ENCODE results near the gene CTNND2.

The CTNND2 gene

DNA sequence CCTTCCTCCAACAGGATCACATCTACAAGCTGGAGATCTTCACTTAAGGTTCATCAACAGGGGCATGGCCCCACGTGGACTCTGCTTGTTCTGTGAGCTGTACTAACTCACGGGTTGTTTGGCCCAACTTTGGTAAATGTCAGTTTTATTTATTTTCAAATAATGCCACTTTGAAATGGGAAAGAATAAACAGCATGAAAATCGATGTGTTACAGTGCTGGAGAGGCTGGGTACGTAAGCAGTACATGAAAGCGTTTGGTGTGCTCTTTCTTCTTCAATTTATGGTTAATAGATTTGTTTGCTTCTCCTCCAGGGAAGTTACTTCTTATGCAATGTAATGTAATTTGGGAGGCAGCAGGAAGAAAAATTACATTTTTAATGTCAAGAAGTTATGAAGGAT lies 753.3 kb downstream of the CTNND2 start:
- ChIA-PET POLR2A (no interaction called here), CTCF (no interaction called here)
- TF ChIP-seq BHLHE40 (IDR thresholded peaks at IDR 0.05; ENCODE audit: borderline replicate concordance) = no peak
- TF ChIP-seq FOXK2 (IDR thresholded peaks at IDR 0.05) = no peak
- no peak for TF ChIP-seq TARDBP (IDR thresholded peaks at IDR 0.05)
- no peak for TF ChIP-seq CTBP1 (IDR thresholded peaks at IDR 0.05; ENCODE audit: borderline replicate concordance)
- TF ChIP-seq HDGF (IDR thresholded peaks at IDR 0.05; ENCODE audit: borderline replicate concordance) = no peak
- TF ChIP-seq ELF4 (IDR thresholded peaks at IDR 0.05) = no peak
- DNase-seq (ENCODE audit: extremely low spot score) = no peak

DNA sequence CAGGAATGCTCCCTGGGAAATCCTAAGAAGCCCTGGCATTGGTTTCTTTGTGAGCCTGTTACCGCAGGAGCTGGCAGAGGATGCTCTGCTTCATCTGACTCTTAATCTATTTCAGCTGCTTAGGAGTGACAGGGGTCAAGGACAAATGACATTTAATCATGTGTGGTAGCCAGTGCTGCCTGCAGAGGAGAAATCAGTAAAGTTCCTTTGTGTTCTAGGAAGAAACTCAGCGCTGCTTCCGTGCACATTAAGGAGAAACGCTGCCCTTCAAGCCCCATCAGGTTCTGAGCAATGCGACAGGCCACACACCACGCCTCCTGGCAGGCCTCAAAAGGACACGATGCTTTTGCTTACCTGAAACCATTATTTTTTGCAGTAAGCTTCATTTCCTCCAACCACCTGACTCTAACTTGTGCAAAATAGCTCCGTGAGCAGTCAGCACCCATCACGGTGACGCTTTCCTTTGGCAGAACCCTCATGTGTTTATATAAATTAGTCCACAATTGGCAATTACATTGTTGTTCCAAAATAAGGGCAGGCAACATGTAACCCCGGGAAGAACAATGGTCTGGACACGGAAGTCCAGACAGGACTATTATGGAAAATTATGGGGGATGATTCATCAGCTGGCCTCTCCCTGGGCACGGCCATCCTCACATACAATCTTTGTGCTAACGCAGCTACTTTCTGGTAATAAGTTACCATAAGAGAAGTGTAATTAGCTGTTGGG lies 755.3 kb downstream of the CTNND2 start:
- DNase-seq (ENCODE audit: extremely low spot score) = no peak
- no peak for TF ChIP-seq FOXM1 (IDR thresholded peaks at IDR 0.05; ENCODE audit: borderline replicate concordance)
- no peak for TF ChIP-seq CTBP1 (IDR thresholded peaks at IDR 0.05; ENCODE audit: borderline replicate concordance)
- TF ChIP-seq, protein P1, sequence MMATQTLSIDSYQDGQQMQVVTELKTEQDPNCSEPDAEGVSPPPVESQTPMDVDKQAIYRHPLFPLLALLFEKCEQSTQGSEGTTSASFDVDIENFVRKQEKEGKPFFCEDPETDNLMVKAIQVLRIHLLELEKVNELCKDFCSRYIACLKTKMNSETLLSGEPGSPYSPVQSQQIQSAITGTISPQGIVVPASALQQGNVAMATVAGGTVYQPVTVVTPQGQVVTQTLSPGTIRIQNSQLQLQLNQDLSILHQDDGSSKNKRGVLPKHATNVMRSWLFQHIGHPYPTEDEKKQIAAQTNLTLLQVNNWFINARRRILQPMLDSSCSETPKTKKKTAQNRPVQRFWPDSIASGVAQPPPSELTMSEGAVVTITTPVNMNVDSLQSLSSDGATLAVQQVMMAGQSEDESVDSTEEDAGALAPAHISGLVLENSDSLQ (IDR thresholded peaks at IDR 0.05) = no peak
- ChIA-PET CTCF (no interaction called here), POLR2A (no interaction called here)

DNA sequence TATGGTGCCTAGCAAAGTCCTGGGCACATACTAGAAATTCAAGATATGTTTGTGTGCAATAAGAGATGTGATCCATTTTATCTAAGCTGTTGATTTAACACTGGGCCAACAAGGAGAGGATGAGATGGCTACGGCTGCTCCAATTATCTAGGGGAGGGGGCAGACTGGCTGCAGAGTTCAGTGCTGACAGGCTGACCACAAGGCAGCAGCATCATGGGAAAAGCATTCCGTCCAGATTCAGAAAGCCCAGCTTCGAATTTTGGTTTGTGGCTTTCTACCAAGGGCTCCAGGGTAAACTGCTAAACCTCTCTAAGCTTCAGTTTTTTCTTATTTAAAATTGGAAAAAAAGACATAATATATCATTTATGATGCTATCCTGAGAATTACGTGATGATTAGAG lies 758.1 kb downstream of the CTNND2 start:
- TF ChIP-seq SUZ12 (IDR thresholded peaks at IDR 0.05) (no peak), LEF1 (IDR thresholded peaks at IDR 0.05; ENCODE audit: borderline replicate concordance) (no peak), NFRKB (IDR thresholded peaks at IDR 0.05) (no peak), ELF4 (IDR thresholded peaks at IDR 0.05) (no peak), ZNF384 (IDR thresholded peaks at IDR 0.05) (no peak)
- CTCF ChIA-PET = no interaction called here
- POLR2A ChIA-PET = no interaction called here
- DNase-seq (ENCODE audit: extremely low spot score) = no peak

DNA sequence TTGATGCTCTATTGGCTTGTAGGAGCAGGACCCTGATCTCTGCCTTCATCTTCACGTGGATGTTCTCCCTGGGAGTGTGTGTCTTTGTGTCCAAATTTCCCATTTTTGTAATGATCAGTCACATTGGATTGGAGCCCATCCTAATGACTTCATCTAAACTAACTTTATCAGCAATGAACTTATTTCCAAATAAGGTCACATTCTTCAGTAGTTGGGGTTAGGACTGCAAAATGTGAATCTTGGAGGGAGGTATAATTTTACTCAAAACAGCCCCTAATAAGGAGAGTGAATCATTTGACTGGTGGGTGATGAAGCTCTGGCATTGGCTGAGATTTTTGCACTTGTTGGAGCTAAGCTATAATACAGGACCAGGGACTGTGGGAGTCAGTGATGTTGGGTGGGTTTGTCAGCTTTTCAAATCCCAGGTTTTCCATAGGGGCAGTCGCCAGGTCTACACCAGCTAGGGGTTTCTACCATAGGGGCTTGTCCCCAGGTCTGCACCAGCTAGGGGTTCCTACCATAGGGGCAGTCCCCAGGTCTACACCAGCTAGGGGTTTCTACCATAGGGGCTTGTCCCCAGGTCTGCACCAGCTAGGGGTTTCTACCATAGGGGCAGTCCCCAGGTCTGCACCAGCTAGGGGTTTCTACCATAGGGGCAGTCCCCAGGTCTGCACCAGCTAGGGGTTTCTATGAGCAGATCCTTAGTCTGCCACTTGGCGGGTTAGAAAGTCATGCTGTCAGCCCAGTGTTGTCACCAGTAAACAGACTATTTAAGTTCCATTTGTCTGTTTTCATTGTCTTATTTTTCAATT lies 760.6 kb downstream of the CTNND2 start:
- no peak for TF ChIP-seq LEF1 (IDR thresholded peaks at IDR 0.05; ENCODE audit: borderline replicate concordance)
- TF ChIP-seq HDGF (IDR thresholded peaks at IDR 0.05; ENCODE audit: borderline replicate concordance) = no peak
- TF ChIP-seq SUZ12 (IDR thresholded peaks at IDR 0.05) = no peak
- ChIA-PET POLR2A (no interaction called here), CTCF (no interaction called here)
- DNase-seq (ENCODE audit: extremely low spot score) = no peak

DNA sequence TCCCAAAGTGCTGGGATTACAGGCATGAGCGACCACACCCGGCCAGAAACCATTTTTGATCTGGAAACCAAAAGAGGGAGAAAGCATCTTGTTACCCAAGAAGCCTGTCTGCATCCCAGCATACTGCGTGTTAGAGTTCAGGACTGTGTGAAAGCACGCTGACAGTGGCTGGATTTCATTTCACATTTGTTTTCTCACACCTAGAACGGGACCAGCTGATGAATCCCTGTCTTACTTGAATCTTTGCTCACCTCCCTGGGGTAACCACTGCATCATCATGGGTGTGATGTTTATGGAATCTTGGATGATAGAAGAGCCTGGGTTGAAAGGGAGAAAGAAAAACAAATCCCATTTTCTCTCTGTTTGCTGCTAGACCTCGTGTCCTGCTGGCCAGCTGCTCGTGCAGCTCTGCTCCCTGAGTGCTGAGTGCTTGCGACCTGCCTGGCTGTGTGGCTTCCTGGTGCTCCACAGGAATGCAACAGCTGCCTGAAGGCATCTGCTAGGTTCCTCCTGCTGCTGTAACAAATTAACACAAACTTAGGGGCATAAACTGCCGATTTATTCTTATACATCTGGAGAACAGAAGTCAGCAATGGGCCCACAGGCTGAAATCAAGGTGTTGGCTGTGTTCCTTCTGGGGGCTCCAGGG lies 764.9 kb downstream of the CTNND2 start:
- TF ChIP-seq FOXM1 (IDR thresholded peaks at IDR 0.05; ENCODE audit: borderline replicate concordance) = no peak
- TF ChIP-seq, protein P1 (IDR thresholded peaks at IDR 0.05) = no peak
- no peak for TF ChIP-seq FOXK2 (IDR thresholded peaks at IDR 0.05)
- TF ChIP-seq LEF1 (IDR thresholded peaks at IDR 0.05; ENCODE audit: borderline replicate concordance) = no peak
- no peak for TF ChIP-seq ZNF384 (IDR thresholded peaks at IDR 0.05)
- TF ChIP-seq ARNT (IDR thresholded peaks at IDR 0.05) = no peak
- TF ChIP-seq HDGF (IDR thresholded peaks at IDR 0.05; ENCODE audit: borderline replicate concordance) = no peak
- TF ChIP-seq BHLHE40 (IDR thresholded peaks at IDR 0.05; ENCODE audit: borderline replicate concordance) = no peak
- ChIA-PET CTCF (no interaction called here), POLR2A (interaction anchor here (0.6 kb wide), 2 partner anchors 14 to 16 kb away, joined by 3 read pairs; no protein-coding TSS in a partner anchor)
- DNase-seq (ENCODE audit: extremely low spot score) = no peak

DNA sequence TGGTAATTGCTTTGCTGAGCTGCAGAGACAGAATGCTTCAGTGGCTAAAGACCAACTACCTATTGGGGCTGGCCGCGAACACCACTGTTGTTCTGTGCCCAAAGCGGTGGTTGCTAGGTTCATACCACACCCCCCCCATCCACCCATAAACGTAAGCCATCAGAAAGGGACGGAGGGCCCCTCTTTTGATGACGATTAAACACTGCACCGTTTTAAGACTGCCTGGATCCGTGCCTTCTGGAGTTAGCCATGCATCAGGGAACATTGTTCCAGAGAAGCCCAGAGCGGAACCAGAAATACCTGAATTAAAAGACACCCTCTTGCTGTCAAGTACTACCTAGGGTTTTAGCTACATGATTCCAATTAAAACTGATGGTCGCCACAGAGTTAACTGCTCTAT lies 774.1 kb downstream of the CTNND2 start:
- TF ChIP-seq ARNT (IDR thresholded peaks at IDR 0.05) = no peak
- TF ChIP-seq, protein P1 (IDR thresholded peaks at IDR 0.05) = no peak
- TF ChIP-seq ZNF384 (IDR thresholded peaks at IDR 0.05) = no peak
- TF ChIP-seq ELF4 (IDR thresholded peaks at IDR 0.05) = no peak
- no peak for TF ChIP-seq BHLHE40 (IDR thresholded peaks at IDR 0.05; ENCODE audit: borderline replicate concordance)
- TF ChIP-seq HDGF (IDR thresholded peaks at IDR 0.05; ENCODE audit: borderline replicate concordance) = no peak
- no peak for TF ChIP-seq FOXA1 (IDR thresholded peaks at IDR 0.05)
- TF ChIP-seq TARDBP (IDR thresholded peaks at IDR 0.05) = no peak
- no peak for TF ChIP-seq FOXM1 (IDR thresholded peaks at IDR 0.05; ENCODE audit: borderline replicate concordance)
- TF ChIP-seq L3MBTL2 (conservative IDR thresholded peaks at IDR 0.05) = no peak
- TF ChIP-seq LEF1 (IDR thresholded peaks at IDR 0.05; ENCODE audit: borderline replicate concordance) = no peak
- TF ChIP-seq SP1 (IDR thresholded peaks at IDR 0.05) = no peak
- no peak for TF ChIP-seq NFRKB (IDR thresholded peaks at IDR 0.05)
- TF ChIP-seq CTBP1 (IDR thresholded peaks at IDR 0.05; ENCODE audit: borderline replicate concordance) = no peak
- TF ChIP-seq FOXK2 (IDR thresholded peaks at IDR 0.05) = no peak
- TF ChIP-seq SUZ12 (IDR thresholded peaks at IDR 0.05) = no peak
- DNase-seq (ENCODE audit: extremely low spot score) = no peak
- ChIA-PET POLR2A (no interaction called here), CTCF (no interaction called here)

Data from HEK293T (cell line).